ENCODE results near the gene TSSC4.
A peak's percentile ranks its signal among the peaks of the same experiment; 100 is the strongest.

TSSC4 gene

GRCh38 chr11:2433106-2433925 lies 32.8 kb downstream of the TSSC4 start:
- DNase-seq (ENCODE audit: low spot score) = no peak

- no peak for DNase-seq (ENCODE audit: low spot score)
Observed at GRCh38 chr11:2434008-2434407, 33.5 kb downstream of the TSSC4 start.

- DNase-seq (ENCODE audit: low spot score) = no peak
Observed at GRCh38 chr11:2434506-2435255, 34.1 kb downstream of the TSSC4 start.

- no peak for DNase-seq (ENCODE audit: low spot score)
Observed at GRCh38 chr11:2435288-2436012, 34.9 kb downstream of the TSSC4 start.

GRCh38 chr11:2436013-2436520 lies 35.5 kb downstream of the TSSC4 start:
- no peak for DNase-seq (ENCODE audit: low spot score)

GRCh38 chr11:2436521-2437031 lies 36.0 kb downstream of the TSSC4 start:
- no peak for DNase-seq (ENCODE audit: low spot score)

- DNase-seq (ENCODE audit: low spot score) = no peak
Observed at GRCh38 chr11:2437516-2437915, 37.0 kb downstream of the TSSC4 start.

GRCh38 chr11:2439820-2440219 lies 39.3 kb downstream of the TSSC4 start:
- no peak for DNase-seq (ENCODE audit: low spot score)

- DNase-seq (ENCODE audit: low spot score) = no peak
Observed at GRCh38 chr11:2440646-2441045, 40.1 kb downstream of the TSSC4 start.

GRCh38 chr11:2441171-2441570 lies 40.6 kb downstream of the TSSC4 start:
- no peak for DNase-seq (ENCODE audit: low spot score)

GRCh38 chr11:2442589-2442988 lies 42.0 kb downstream of the TSSC4 start:
- DNase-seq (ENCODE audit: low spot score) = no peak

- DNase-seq (ENCODE audit: low spot score) = no peak
Observed at GRCh38 chr11:2443406-2443805, 42.9 kb downstream of the TSSC4 start.

- DNase-seq (ENCODE audit: low spot score) = peak; percentile 75
Observed at GRCh38 chr11:2443881-2444820, 43.6 kb downstream of the TSSC4 start, which contains the start of gene TRPM5. Gene TRPM5 (minus strand): TSS chr11:2444514. CDS start chr11:2423036, 21,478 bp downstream.

- DNase-seq (ENCODE audit: low spot score) = peak; percentile 73
Observed at GRCh38 chr11:2444821-2445745, 44.5 kb downstream of the TSSC4 start, which contains the start of gene KCNQ1. Gene KCNQ1 (plus strand): TSS chr11:2445008. CDS start chr11:2445099, 91 bp downstream.

GRCh38 chr11:2445746-2446551 lies 45.4 kb downstream of the TSSC4 start:
- DNase-seq (ENCODE audit: low spot score) = no peak

GRCh38 chr11:2446590-2447252 lies 46.2 kb downstream of the TSSC4 start:
- no peak for DNase-seq (ENCODE audit: low spot score)

GRCh38 chr11:2447253-2447950 lies 46.9 kb downstream of the TSSC4 start:
- no peak for DNase-seq (ENCODE audit: low spot score)

Measured in ecto neural progenitor cell (in vitro differentiated cells).